Colon (tissue), 2 donors: ENCODE results near the gene NOS3.

Experiments
- FAIRE-seq: peaks from 2 replicates; lab custom pipeline; 2012; peaks lifted over from hg19 to GRCh38; lab: Jason Lieb, UNC
- donor health status: control.
- donor health status: control.

NOS3 gene

GRCh38 chr7:150979713-150980390, 11.0 kb upstream of the NOS3 start:
- FAIRE-seq = no peak

- FAIRE-seq = no peak
Measured at GRCh38 chr7:150980663-150981062, 10.2 kb upstream of the NOS3 start.

DNA sequence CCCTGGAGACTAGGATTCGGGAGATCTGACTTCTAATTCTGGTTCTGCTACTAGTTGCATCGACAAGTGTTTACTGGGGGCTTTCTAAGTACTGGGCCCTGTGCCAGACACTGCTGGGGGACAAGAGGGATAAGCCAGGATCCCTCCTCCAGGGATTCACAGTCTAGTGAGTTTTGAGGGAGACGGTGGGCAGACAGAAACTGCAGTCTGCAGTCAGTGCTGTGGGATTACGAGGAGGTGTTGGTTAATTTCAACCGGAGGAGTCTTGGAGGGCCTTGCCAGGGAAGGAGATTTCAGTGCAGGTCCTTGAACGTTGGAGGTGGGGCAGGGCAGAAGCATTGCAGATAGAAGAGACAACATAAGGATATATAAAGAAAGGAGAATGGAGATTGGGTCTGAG, 9.2 kb upstream of the NOS3 start:
- no peak for FAIRE-seq

DNA sequence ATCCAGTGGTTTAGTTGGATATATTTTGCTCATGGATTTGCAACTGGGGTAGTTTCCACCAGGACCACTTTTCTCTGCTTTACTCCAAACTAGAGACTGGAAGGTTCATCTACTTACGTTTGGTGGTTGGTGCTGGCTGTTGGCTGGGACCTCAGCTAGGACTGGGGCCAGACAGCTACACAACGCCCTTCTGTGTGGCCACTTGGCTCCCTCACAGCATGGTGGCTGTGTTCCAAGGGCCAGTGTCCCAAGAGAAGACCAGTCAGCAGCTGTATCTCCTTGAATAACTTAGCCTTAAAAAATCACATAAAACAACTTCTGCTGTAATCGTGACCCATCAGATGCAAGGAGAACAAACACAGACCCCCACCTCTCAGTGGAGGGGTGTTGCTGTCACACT, 8.5 kb upstream of the NOS3 start:
- FAIRE-seq = no peak

DNA sequence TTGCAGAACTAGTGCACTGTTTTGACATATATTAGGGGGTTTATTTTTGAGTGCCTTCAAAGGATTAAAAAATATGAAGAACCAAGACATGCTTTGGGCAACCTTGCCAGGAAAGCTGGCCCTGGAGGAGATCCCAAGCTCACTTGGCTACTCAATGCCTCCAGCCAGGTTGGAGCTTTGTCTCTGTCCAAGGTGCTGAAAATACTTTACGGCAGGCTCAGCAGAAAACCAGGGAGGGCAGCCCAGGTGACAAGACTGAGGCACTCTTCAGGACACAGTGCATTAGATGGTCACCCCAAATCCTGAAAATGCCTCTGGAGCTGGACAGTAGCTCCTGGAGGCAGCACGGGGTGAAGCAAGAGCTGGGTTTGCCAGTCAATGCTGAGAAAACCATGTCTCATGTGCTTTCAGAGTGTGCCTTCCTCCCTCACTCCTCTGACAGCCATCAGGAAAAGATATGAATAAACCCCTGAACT, 6.9 kb upstream of the NOS3 start:
- no peak for FAIRE-seq

GRCh38 chr7:150986099-150986512, 4.7 kb upstream of the NOS3 start:
- FAIRE-seq = no peak

DNA sequence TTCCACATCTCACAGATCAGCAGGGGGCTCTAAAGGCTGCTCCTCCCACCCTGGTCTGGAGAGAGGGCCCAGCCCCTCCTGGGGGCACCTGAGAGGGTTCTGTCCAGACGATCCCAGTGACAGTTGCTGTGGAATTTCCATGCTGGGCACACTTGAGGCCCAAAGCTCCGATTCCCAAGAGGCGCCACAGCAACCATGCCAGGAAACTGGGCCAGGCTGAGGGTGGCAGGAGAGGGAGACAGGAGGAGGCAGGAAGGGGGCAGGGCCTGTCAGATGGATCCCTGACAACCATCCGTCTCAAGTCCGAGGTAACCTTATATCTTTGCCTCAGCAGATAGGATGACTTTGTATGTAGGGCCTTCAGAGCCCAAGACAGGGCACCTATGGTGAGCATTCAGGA, 4.3 kb upstream of the NOS3 start:
- FAIRE-seq = no peak

GRCh38 chr7:150988230-150989226, 2.3 kb upstream of the NOS3 start:
- FAIRE-seq = no peak

GRCh38 chr7:150989456-150989855, 1.4 kb upstream of the NOS3 start:
- FAIRE-seq = no peak

GRCh38 chr7:150992051-150992640, 1.3 kb downstream of the NOS3 start:
- no peak for FAIRE-seq

- no peak for FAIRE-seq
Measured at GRCh38 chr7:150992833-150993302, 2.1 kb downstream of the NOS3 start.

GRCh38 chr7:150993511-150993910, 2.7 kb downstream of the NOS3 start:
- no peak for FAIRE-seq

GRCh38 chr7:150994141-150994837, 3.5 kb downstream of the NOS3 start:
- FAIRE-seq = no peak

GRCh38 chr7:150994838-150995510, 4.2 kb downstream of the NOS3 start:
- FAIRE-seq = no peak

- no peak for FAIRE-seq
Measured at GRCh38 chr7:150996376-150997074, 5.7 kb downstream of the NOS3 start.

GRCh38 chr7:150997075-150997511, 6.3 kb downstream of the NOS3 start:
- no peak for FAIRE-seq

- no peak for FAIRE-seq
Measured at GRCh38 chr7:150997817-150998216, 7.0 kb downstream of the NOS3 start.

DNA sequence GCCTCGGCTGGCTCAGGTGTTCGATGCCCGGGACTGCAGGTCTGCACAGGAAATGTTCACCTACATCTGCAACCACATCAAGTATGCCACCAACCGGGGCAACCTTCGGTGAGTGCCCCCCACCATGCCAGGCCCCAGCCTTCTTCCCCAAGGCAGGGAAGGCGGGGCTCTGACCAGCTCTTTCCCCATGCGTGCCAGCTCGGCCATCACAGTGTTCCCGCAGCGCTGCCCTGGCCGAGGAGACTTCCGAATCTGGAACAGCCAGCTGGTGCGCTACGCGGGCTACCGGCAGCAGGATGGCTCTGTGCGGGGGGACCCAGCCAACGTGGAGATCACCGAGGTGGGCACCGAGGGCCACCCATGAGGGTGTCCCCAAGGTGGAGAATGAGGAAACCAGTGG, 7.5 kb downstream of the NOS3 start:
- FAIRE-seq = no peak

GRCh38 chr7:150999001-150999400, 8.2 kb downstream of the NOS3 start:
- no peak for FAIRE-seq

GRCh38 chr7:150999497-151000230, 8.8 kb downstream of the NOS3 start:
- FAIRE-seq = no peak
